SK-N-SH treated with all-trans-retinoic acid at 6 μM for 48 hours (cell line): ENCODE data around the gene OSGIN1.

Source experiments
- ATAC-seq: fragments of 200-7000 bp; cut with Tn5 transposase; 3 replicates; pipeline ENCODE4 v1.9.1; 2020; ENCODE audit warnings: mild to moderate bottlenecking, moderate library complexity
- ARNTL ChIP-seq: fragments of 450-650 bp; formaldehyde crosslinking; IDR thresholded peaks from 2 replicates; pipeline ENCODE4 v1.5.0; 2020; ENCODE audit warnings: low read depth, mild to moderate bottlenecking, moderate library complexity, borderline replicate concordance
- BACH2 ChIP-seq: fragments of 250-450 bp; sonication (Bioruptor Pico); IDR thresholded peaks from 2 replicates; pipeline ENCODE4 v1.9.0; 2021; ENCODE audit warnings: mild to moderate bottlenecking, borderline replicate concordance
- CREB5 ChIP-seq: fragments of 250-450 bp; sonication (Bioruptor Pico); IDR thresholded peaks from 2 replicates; pipeline ENCODE4 v1.5.1; 2020; ENCODE audit warnings: low read depth, mild to moderate bottlenecking, moderate library complexity
- CSDC2 ChIP-seq: fragments of 250-450 bp; sonication (Bioruptor Pico); IDR thresholded peaks from 2 replicates; pipeline ENCODE4 v1.5.0; 2020; ENCODE audit warnings: mild to moderate bottlenecking, moderate library complexity
- CSRNP3 ChIP-seq: fragments of 250-450 bp; sonication (Bioruptor Pico); IDR thresholded peaks from 2 replicates; pipeline ENCODE4 v1.5.1; 2021; ENCODE audit warnings: mild to moderate bottlenecking, moderate library complexity
- ESRRG ChIP-seq: fragments of 250-450 bp; sonication (Bioruptor Pico); IDR thresholded peaks from 2 replicates; pipeline ENCODE4 v1.6.1; 2021; ENCODE audit warnings: mild to moderate bottlenecking
- GLIS3 ChIP-seq: fragments of 250-450 bp; sonication (Bioruptor Pico); IDR thresholded peaks from 2 replicates; pipeline ENCODE4 v1.5.0; 2020; ENCODE audit warnings: mild to moderate bottlenecking, moderate library complexity
- ISL1 ChIP-seq: fragments of 250-450 bp; sonication (Bioruptor Pico); IDR thresholded peaks from 2 replicates; pipeline ENCODE4 v2.1.2; 2022; ENCODE audit warnings: mild to moderate bottlenecking, moderate library complexity
- OSR1 ChIP-seq: fragments of 250-450 bp; sonication (Bioruptor Pico); IDR thresholded peaks from 2 replicates; pipeline ENCODE4 v1.8.0; 2022; ENCODE audit warnings: moderate library complexity, mild to moderate bottlenecking, inconsistent platforms
- POU6F1 ChIP-seq: fragments of 250-450 bp; sonication (Bioruptor Pico); IDR thresholded peaks from 2 replicates; pipeline ENCODE4 v1.8.0; 2021; ENCODE audit warnings: low read depth, mild to moderate bottlenecking, moderate library complexity, borderline replicate concordance
- PPARA ChIP-seq: fragments of 250-450 bp; sonication (Bioruptor Pico); IDR thresholded peaks from 2 replicates; pipeline ENCODE4 v1.5.0; 2020; ENCODE audit warnings: mild to moderate bottlenecking, borderline replicate concordance
- RARB ChIP-seq: fragments of 250-450 bp; sonication (Bioruptor Pico); IDR thresholded peaks from 2 replicates; pipeline ENCODE4 v1.8.0; 2021; ENCODE audit warnings: mild to moderate bottlenecking, moderate library complexity
- SNAI2 ChIP-seq: fragments of 250-450 bp; sonication (Bioruptor Pico); IDR thresholded peaks from 2 replicates; pipeline ENCODE4 v1.5.0; 2020; ENCODE audit warnings: mild to moderate bottlenecking, moderate library complexity
- TCF4 ChIP-seq: fragments of 250-450 bp; sonication (Bioruptor Pico); IDR thresholded peaks from 2 replicates; pipeline ENCODE4 v1.8.0; 2021; ENCODE audit warnings: mild to moderate bottlenecking, moderate library complexity, borderline replicate concordance
- TOX ChIP-seq: fragments of 250-450 bp; sonication (Bioruptor Pico); IDR thresholded peaks from 2 replicates; pipeline ENCODE4 v1.8.0; 2021; ENCODE audit warnings: mild to moderate bottlenecking, moderate library complexity, borderline replicate concordance
- TSHZ2 ChIP-seq: fragments of 250-450 bp; sonication (Bioruptor Pico); IDR thresholded peaks from 2 replicates; pipeline ENCODE4 v1.5.0; 2020; ENCODE audit warnings: mild to moderate bottlenecking, moderate library complexity
- ZFP3 ChIP-seq: fragments of 250-450 bp; sonication (Bioruptor Pico); IDR thresholded peaks from 2 replicates; pipeline ENCODE4 v1.5.0; 2020; ENCODE audit warnings: mild to moderate bottlenecking, moderate library complexity
- ZFP30 ChIP-seq: fragments of 450-650 bp; formaldehyde crosslinking; IDR thresholded peaks from 2 replicates; pipeline ENCODE4 v1.5.0; 2022; ENCODE audit warnings: mild to moderate bottlenecking, moderate library complexity
- ZNF565 ChIP-seq: fragments of 450-650 bp; formaldehyde crosslinking; conservative IDR thresholded peaks from 2 replicates; pipeline ENCODE4 v1.5.0; 2020; ENCODE audit warnings: low read depth, mild to moderate bottlenecking, moderate library complexity
- ZNF70 ChIP-seq: fragments of 450-650 bp; formaldehyde crosslinking; IDR thresholded peaks from 2 replicates; pipeline ENCODE4 v1.5.0; 2020; ENCODE audit warnings: mild to moderate bottlenecking, moderate library complexity

Gene OSGIN1

GRCh38 chr16:83978401-83978904, 25.4 kb downstream of the OSGIN1 start:
- no peak for ATAC-seq
- TF ChIP-seq RARB (no peak), ZNF565 (no peak), ZFP3 (no peak), TSHZ2 (no peak), CSRNP3 (CRISPR knock-in tag) (no peak), ZNF70 (CRISPR knock-in tag) (no peak), PPARA (CRISPR knock-in tag) (no peak), CSDC2 (no peak), GLIS3 (no peak)

- no peak for TF ChIP-seq CSRNP3 (CRISPR knock-in tag)
- TF ChIP-seq ZFP30 (CRISPR knock-in tag): no peak
- TF ChIP-seq ESRRG (CRISPR knock-in tag): no peak
- no peak for TF ChIP-seq SNAI2 (CRISPR knock-in tag)
- TF ChIP-seq TOX (CRISPR knock-in tag): no peak
- no peak for TF ChIP-seq OSR1 (CRISPR knock-in tag)
- TF ChIP-seq ARNTL (CRISPR knock-in tag): no peak
- no peak for TF ChIP-seq CREB5
- ATAC-seq: no peak
These were observed 26.4 kb downstream of the OSGIN1 start for GRCh38 chr16:83979441-83979840.

- TF ChIP-seq RARB (no peak), BACH2 (CRISPR knock-in tag) (no peak), ESRRG (CRISPR knock-in tag) (no peak), ZNF565 (no peak), ARNTL (CRISPR knock-in tag) (no peak), CSDC2 (no peak)
- TF ChIP-seq, all 23 proteins: peak for 0
- no peak for ATAC-seq
These were observed 27.8 kb downstream of the OSGIN1 start for GRCh38 chr16:83980794-83981193.

GRCh38 chr16:83981799-83982198, 28.8 kb downstream of the OSGIN1 start:
- TF ChIP-seq ZNF70 (CRISPR knock-in tag): no peak
- TF ChIP-seq TOX (CRISPR knock-in tag): no peak
- no peak for TF ChIP-seq TCF4 (CRISPR knock-in tag)
- TF ChIP-seq GLIS3: no peak
- TF ChIP-seq CREB5: no peak
- TF ChIP-seq OSR1 (CRISPR knock-in tag): no peak
- no peak for TF ChIP-seq PPARA (CRISPR knock-in tag)
- no peak for TF ChIP-seq CSDC2
- TF ChIP-seq ZNF565: no peak
- TF ChIP-seq TSHZ2: no peak
- TF ChIP-seq ARNTL (CRISPR knock-in tag): no peak
- no peak for TF ChIP-seq BACH2 (CRISPR knock-in tag)
- TF ChIP-seq POU6F1 (CRISPR knock-in tag): no peak
- no peak for TF ChIP-seq RARB
- no peak for TF ChIP-seq ISL1
- no peak for TF ChIP-seq ESRRG (CRISPR knock-in tag)
- no peak for TF ChIP-seq ZFP3

More at GRCh38 chr16:83981799-83982198, 28.8 kb downstream of the OSGIN1 start:
- ATAC-seq: no peak
